Activated CD8-positive, alpha-beta T cell treated with anti-CD3 and anti-CD28 coated beads, Interleukin-2, amount 10 ng/mL, durations not matched to agents 7 days and 5 days (primary cell): Measurements from ENCODE around the gene CYP4X1. TPM values are rescaled to one million over a fixed set of nuclear protein-coding genes. Genes with fewer than 3 reads are reported as not detected.
"Not testable (repeated sequence)": the region's sequence is repeated elsewhere in the genome, so short reads cannot be mapped to it uniquely, and the experiment has no call there.

Experiments used
- ATAC-seq: fragments of 150-1000 bp; cut with Tn5 transposase; one replicate; pipeline ENCODE4 v1.10.0; 2021; ENCODE audit warnings: moderate library complexity
- CTCF ChIA-PET: fragments of 350-600 bp; sonication (Branson Sonifier 250); formaldehyde crosslinking; loops from one replicate; lab custom pipeline; 2021; ENCODE audit warnings: antibody characterized with exemption; lab: Charles Lee
- POLR2A ChIA-PET: fragments of 350-600 bp; sonication (Branson Sonifier 250); formaldehyde crosslinking; loops from one replicate; lab custom pipeline; 2021; ENCODE audit warnings: antibody characterized with exemption; lab: Charles Lee
- DNase-seq: peaks from one replicate; pipeline ENCODE4 v3.0.0-alpha.2; 2020
- H3K27ac Mint-ChIP-seq: one replicate; pipeline ENCODE4 v1.8.0; 2021; ENCODE audit warnings: mild to moderate bottlenecking, mixed read lengths
- H3K27me3 Mint-ChIP-seq: one replicate; pipeline ENCODE4 v1.8.0; 2021; ENCODE audit warnings: low read depth, mixed read lengths
- H3K36me3 Mint-ChIP-seq: one replicate; pipeline ENCODE4 v1.8.0; 2021; ENCODE audit warnings: low read depth, mixed read lengths
- H3K4me1 Mint-ChIP-seq: one replicate; pipeline ENCODE4 v1.8.0; 2021; ENCODE audit warnings: low read depth, mixed read lengths
- H3K4me3 Mint-ChIP-seq: one replicate; pipeline ENCODE4 v1.8.0; 2021; ENCODE audit warnings: mild to moderate bottlenecking, mixed read lengths
- H3K9me3 Mint-ChIP-seq: one replicate; pipeline ENCODE4 v1.8.0; 2022; ENCODE audit warnings: mixed read lengths; ENCODE audit not compliant: insufficient read depth
- total RNA-seq, 2 experiments: library from RNA; stranded (reverse); gene quantifications; one replicate each; pipeline ENCODE4 v1.2.3, GENCODE V29; 2021

Gene CYP4X1
- total RNA-seq = not detected

- Mint-ChIP-seq H3K27me3 (peaks cover 34% of the 10 kb centered on the region), H3K9me3 (no peaks in the 10 kb centered on the region), H3K36me3 (no peaks in the 10 kb centered on the region), H3K4me1 (no peaks in the 10 kb centered on the region), H3K27ac (no peak within 1 kb of the TSS), H3K4me3 (no peak within 1 kb of the TSS)
- ChIA-PET CTCF (interaction anchor here (0.9 kb wide), 1 partner anchor 52 kb away, joined by 3 read pairs; no protein-coding TSS in a partner anchor), POLR2A (no interaction called here)
- no peak for ATAC-seq
- DNase-seq = no peak
These were observed at the start of gene CYP4X1 for GRCh38 chr1:47023268-47024140. CYP4X1 (plus strand) TSS chr1:47023669; CDS start chr1:47023818, 149 bp downstream.

- Mint-ChIP-seq H3K4me3 (no peak overlapping the region), H3K4me1 (no peaks in the 10 kb centered on the region), H3K36me3 (no peaks in the 10 kb centered on the region), H3K9me3 (no peaks in the 10 kb centered on the region), H3K27me3 (peaks cover 21% of the 10 kb centered on the region), H3K27ac (no peak overlapping the region)
- ChIA-PET CTCF (no interaction called here), POLR2A (no interaction called here)
- ATAC-seq (no peak), DNase-seq (no peak)
These were observed 40.2 kb upstream of the CYP4X1 start for GRCh38 chr1:46983166-46983829.

- H3K4me3 Mint-ChIP-seq = no peak overlapping the region
- H3K27ac Mint-ChIP-seq = no peak overlapping the region
- ATAC-seq = no peak
- peaks cover 18% of the 10 kb centered on the region for H3K27me3 Mint-ChIP-seq
- no peaks in the 10 kb centered on the region for H3K36me3 Mint-ChIP-seq
- POLR2A ChIA-PET = no interaction called here
- no peak for DNase-seq
- CTCF ChIA-PET = no interaction called here
- H3K4me1 Mint-ChIP-seq = no peaks in the 10 kb centered on the region
- H3K9me3 Mint-ChIP-seq = no peaks in the 10 kb centered on the region
These were observed 39.5 kb upstream of the CYP4X1 start for GRCh38 chr1:46983830-46984586.

GRCh38 chr1:46990541-46990940 is 32.9 kb upstream of the CYP4X1 start:
- H3K4me1 Mint-ChIP-seq, DNase-seq, H3K4me3 Mint-ChIP-seq, ATAC-seq, H3K27ac Mint-ChIP-seq, CTCF ChIA-PET, POLR2A ChIA-PET, H3K9me3 Mint-ChIP-seq, H3K36me3 Mint-ChIP-seq: not testable (repeated sequence)
- H3K27me3 Mint-ChIP-seq = peaks cover 12% of the 10 kb centered on the region

GRCh38 chr1:46991083-46991923 is 32.2 kb upstream of the CYP4X1 start:
- Mint-ChIP-seq H3K27ac (no peak overlapping the region), H3K27me3 (peaks cover 9% of the 10 kb centered on the region), H3K36me3 (no peaks in the 10 kb centered on the region), H3K4me3 (no peak overlapping the region), H3K4me1 (no peaks in the 10 kb centered on the region), H3K9me3 (no peaks in the 10 kb centered on the region)
- ChIA-PET POLR2A (no interaction called here), CTCF (no interaction called here)
- DNase-seq = no peak
- ATAC-seq = no peak

GRCh38 chr1:46996659-46997281 is 26.7 kb upstream of the CYP4X1 start:
- H3K9me3 Mint-ChIP-seq = no peaks in the 10 kb centered on the region
- no peak overlapping the region for H3K27ac Mint-ChIP-seq
- no peak for DNase-seq
- H3K36me3 Mint-ChIP-seq = no peaks in the 10 kb centered on the region
- no peak overlapping the region for H3K4me3 Mint-ChIP-seq
- ATAC-seq = no peak
- ChIA-PET CTCF (no interaction called here), POLR2A (no interaction called here)
- no peaks in the 10 kb centered on the region for H3K4me1 Mint-ChIP-seq
- peaks cover 25% of the 10 kb centered on the region for H3K27me3 Mint-ChIP-seq

- POLR2A ChIA-PET = no interaction called here
- H3K4me3 Mint-ChIP-seq = no peak overlapping the region
- no peaks in the 10 kb centered on the region for H3K36me3 Mint-ChIP-seq
- CTCF ChIA-PET = no interaction called here
- peaks cover 28% of the 10 kb centered on the region for H3K27me3 Mint-ChIP-seq
- DNase-seq = no peak
- no peaks in the 10 kb centered on the region for H3K9me3 Mint-ChIP-seq
- no peaks in the 10 kb centered on the region for H3K4me1 Mint-ChIP-seq
- no peak overlapping the region for H3K27ac Mint-ChIP-seq
- ATAC-seq = no peak
These were observed 21.3 kb upstream of the CYP4X1 start for GRCh38 chr1:47002211-47002610.

- no peak overlapping the region for H3K4me3 Mint-ChIP-seq
- ChIA-PET CTCF (no interaction called here), POLR2A (interaction anchor here (0.6 kb wide), 1 partner anchor 45 kb away, joined by 5 read pairs; no protein-coding TSS in a partner anchor)
- peaks cover 19% of the 10 kb centered on the region for H3K27me3 Mint-ChIP-seq
- no peak for DNase-seq
- no peak overlapping the region for H3K27ac Mint-ChIP-seq
- no peaks in the 10 kb centered on the region for H3K4me1 Mint-ChIP-seq
- no peaks in the 10 kb centered on the region for H3K36me3 Mint-ChIP-seq
- no peak for ATAC-seq
- H3K9me3 Mint-ChIP-seq = no peaks in the 10 kb centered on the region
These were observed 19.5 kb upstream of the CYP4X1 start for GRCh38 chr1:47003896-47004403.

GRCh38 chr1:47006437-47006836 is 17.0 kb upstream of the CYP4X1 start:
- ATAC-seq, H3K4me3 Mint-ChIP-seq, H3K9me3 Mint-ChIP-seq, CTCF ChIA-PET, H3K4me1 Mint-ChIP-seq, DNase-seq, H3K36me3 Mint-ChIP-seq, POLR2A ChIA-PET, H3K27me3 Mint-ChIP-seq, H3K27ac Mint-ChIP-seq: not testable (repeated sequence)

GRCh38 chr1:47013293-47013692 is 10.2 kb upstream of the CYP4X1 start:
- no peak for ATAC-seq
- ChIA-PET POLR2A (no interaction called here), CTCF (no interaction called here)
- no peak for DNase-seq
- no peaks in the 10 kb centered on the region for H3K27me3 Mint-ChIP-seq
- no peak overlapping the region for H3K4me3 Mint-ChIP-seq
- no peaks in the 10 kb centered on the region for H3K9me3 Mint-ChIP-seq
- H3K4me1 Mint-ChIP-seq = no peaks in the 10 kb centered on the region
- H3K36me3 Mint-ChIP-seq = no peaks in the 10 kb centered on the region
- no peak overlapping the region for H3K27ac Mint-ChIP-seq

GRCh38 chr1:47021070-47021469 is 2.4 kb upstream of the CYP4X1 start:
- Mint-ChIP-seq H3K4me1 (no peaks in the 10 kb centered on the region), H3K27me3 (peaks cover 34% of the 10 kb centered on the region), H3K36me3 (no peaks in the 10 kb centered on the region), H3K9me3 (no peaks in the 10 kb centered on the region), H3K27ac (no peak overlapping the region), H3K4me3 (no peak overlapping the region)
- no peak for DNase-seq
- ATAC-seq = no peak
- ChIA-PET POLR2A (no interaction called here), CTCF (no interaction called here)
